HG02973 (cell line): ENCODE results near the gene FKBP15.

Source experiments
- ATAC-seq: cut with Tn5 transposase; IDR thresholded peaks from one replicate; pipeline ENCODE4 v1.9.1; 2021; ENCODE audit warnings: moderate library complexity; ENCODE audit not compliant: unreplicated experiment

FKBP15 gene

DNA sequence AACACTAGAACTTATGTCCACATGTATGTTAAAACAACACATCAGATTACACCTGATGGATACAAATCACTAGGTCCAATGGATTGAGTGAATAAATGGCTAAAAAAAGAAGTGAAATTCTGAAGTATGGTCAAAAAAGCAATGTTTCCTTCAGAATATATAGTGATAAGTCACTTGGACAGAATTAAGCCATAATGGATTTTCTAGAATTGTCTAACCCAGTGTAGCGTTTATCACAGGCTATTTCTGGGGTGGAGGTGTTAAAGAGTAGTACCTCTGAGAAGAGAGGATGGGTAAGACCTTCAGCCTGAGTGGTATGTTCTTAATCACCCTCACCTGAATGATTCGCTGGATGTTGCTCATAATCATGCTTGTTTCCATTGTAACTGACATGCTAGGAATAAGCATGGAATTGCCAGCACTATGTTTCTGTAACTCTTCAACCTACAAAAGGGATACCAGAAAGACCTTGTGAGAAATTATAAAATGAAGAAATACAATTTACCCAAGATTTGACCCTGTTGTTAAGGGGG lies 37.1 kb downstream of the FKBP15 start:
- no peak for ATAC-seq

DNA sequence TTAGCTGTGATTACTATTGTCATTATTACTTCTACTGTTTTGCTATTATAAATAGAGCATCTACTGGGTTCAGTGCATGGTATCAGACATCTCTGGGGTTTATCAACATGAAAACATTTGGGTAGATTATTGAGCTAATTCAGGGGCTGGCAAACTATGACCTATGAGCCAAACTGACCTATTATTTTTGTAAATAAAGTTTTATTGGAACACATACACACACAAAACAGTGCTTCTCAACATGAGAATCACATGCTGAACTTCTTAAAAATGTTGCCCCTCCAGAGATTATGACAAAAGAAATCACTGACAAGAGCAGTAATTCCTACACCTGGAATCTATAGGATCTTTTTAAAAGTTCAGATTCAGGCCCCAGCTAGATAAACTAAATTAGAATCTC lies 39.9 kb downstream of the FKBP15 start:
- no peak for ATAC-seq

DNA sequence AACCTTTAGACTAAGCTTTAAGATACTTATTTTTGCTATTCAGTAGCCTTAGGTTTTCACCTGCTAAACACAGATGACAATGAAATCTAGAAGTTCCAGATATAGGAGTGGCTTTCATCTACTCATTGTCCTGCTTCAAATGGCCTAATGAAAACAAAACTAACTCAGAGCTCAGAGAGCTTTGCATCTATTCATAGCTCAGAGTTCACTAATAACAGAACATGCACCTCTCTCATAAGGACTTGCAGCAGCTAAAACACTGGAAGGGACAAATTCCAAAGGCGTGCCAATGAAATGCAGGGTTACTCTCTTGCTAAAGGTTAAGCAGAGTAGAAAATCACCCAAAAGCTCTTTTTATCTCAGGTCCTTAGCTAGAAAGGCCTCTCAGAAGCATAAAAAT lies 41.2 kb downstream of the FKBP15 start:
- ATAC-seq, result no peak

DNA sequence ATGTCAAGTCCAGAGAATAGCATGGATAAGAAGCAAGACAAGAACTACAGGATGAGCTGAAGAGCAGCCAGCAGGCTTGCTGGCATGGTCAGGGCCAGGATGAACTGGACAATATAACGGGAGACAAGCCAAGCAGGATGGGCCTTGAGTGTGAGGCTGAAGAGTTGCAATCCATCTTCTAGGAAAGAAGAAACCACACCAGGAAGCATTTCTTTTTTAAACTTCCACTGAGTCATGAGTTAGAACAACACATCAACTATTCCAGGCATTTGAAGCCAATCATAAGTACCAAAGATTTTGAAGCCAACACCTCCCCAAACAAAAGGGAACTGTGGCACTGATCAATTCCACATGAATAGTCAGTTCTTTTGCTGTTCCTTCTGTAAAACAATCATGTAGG lies 43.0 kb downstream of the FKBP15 start:
- no peak for ATAC-seq

DNA sequence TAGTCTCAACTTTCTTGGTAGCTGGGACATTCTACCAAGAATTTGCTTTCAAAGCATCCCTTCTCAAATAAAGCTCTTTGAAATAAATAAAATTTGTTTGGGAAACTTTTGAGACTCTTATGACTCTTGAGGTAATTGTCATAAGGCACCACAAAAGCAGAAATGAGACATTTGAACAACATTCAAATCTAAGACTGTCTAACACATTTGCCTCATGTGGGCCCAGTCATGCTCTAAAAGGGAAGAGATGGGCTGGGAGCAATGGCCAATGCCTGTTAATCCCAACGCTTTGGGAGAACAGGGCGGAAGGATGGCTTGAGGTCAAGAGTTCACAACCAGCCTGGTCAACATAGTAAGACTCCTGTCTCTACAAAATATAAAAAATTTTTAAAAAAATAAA lies 43.8 kb downstream of the FKBP15 start:
- no peak for ATAC-seq

DNA sequence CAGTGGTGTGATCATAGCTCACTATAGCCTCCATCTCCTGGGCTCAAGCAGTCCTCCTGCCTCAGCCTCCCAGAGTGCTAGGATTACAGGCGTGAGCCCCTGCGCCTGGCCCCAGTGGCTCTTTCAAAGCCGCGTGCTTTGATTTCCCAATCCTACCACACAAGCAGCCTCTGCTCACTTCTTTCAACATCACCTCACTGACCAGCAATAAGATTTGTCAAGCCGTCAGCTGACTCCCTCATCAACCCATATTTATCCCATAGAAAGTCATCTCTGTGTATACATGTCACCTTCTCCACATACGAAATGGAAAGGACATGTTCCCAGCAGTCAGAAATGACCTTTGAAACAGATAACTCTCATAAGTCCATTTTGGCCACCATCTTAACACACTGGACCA lies 44.3 kb downstream of the FKBP15 start:
- ATAC-seq, result no peak

DNA sequence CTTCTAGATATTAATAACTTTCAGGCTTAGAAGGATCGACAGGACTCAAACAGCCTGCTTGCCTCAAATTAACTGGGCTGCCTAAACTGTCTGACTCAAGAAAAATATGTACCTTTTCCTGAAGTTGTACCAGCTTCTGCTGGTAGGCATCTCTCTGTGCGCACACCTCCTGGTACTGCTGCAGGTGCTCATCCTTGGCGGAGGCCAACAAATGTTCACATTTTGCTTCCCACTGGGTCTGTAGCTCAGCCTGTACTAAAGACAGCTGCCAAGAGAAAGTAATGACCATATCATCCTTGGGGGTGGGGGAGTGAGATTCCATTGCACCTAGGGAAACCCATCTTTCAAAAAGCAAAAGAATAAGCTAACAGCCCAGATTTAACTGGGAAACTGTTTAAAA lies 47.7 kb downstream of the FKBP15 start:
- ATAC-seq, result no peak

DNA sequence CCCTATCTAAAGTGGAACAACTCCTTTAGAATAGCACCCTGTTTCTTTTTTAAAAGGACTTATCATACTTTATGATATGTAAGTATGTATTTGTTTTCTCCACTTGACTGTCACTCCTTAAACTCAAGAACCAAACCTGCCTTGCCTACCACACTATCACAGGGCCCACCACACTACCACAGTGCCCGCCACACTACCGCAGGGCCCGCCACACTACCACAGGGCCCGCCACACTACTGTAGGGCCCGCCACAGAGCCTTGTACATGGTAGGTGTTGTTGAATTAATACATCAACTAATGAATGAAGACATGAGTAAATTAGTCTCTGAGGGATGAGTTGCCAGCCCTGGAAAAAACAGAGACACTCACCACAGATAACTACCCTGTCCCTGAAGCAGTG lies 52.3 kb downstream of the FKBP15 start:
- no peak for ATAC-seq

DNA sequence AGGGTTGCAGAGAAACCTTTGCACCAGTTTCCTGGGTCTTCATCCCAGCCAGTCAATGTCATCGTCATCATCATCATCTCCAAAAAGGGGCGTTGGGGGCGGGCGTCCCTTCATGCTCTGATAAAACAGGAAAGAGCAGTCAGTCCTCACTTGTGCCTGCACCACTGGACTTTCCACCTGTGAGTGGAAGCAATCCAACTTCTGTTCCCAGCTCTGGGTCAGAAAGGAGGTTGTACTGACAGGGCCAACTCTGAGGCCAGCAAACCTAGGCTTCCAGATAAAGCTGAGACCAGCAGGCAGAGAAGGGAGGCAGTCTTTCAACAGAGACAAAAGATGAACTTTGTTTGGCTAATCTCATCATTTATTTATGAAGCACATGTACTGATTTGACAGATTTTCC lies 55.0 kb downstream of the FKBP15 start:
- no peak for ATAC-seq

DNA sequence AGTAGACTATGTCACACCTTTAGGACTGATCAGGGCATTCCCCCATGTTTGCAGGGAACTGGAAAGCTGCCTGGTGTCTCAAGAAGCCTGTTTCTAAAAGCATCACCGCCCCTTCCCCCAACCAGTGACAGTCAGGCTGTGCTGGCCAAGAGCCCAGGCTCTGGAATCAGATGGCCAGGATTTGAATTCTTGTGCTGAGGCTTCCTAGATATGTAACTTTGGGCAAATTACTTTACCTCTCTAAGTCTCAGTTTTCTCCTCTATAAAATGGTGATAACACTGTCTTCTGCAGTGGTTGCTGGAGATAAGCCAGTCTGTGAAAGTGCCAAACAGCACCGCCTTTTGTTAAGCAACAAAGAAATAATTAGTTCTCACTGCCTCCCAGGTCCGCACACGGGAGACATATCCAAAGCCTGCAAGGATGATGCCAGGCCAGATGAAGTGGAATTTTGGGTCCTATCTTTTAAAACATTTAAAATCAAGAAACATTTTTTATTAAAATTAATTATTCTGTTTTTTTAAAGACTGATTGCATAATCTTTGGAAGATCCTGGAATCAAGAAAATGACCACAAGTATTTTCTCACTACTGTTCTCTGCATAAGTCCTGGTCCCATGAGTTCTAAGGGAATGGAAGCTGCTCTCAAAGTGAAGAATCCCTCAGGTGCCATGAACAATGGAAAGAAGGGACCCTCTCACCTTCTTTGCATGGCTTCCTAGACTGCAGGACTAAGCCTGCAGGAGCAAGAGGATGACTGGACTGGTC lies 56.4 kb downstream of the FKBP15 start:
- no peak for ATAC-seq

DNA sequence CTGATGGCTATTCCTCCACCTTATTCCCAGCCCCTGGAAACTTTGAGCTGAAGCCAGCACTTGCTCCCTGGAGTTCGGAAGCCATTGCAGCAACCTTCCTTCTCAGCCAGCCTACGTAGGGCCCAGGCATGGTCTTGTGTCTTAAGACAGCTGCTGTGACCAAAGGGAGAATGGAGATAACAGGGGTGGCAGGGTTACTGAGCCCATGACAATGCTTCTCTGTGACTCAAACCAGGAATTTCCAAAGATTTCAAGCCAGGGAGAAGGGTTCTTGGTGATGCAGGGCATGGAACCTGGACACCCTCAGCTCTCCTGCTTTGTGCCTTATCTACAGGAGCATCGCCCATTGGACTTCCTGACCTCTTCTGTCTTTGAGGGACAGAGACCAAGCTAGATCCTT lies 58.1 kb downstream of the FKBP15 start:
- no peak for ATAC-seq

DNA sequence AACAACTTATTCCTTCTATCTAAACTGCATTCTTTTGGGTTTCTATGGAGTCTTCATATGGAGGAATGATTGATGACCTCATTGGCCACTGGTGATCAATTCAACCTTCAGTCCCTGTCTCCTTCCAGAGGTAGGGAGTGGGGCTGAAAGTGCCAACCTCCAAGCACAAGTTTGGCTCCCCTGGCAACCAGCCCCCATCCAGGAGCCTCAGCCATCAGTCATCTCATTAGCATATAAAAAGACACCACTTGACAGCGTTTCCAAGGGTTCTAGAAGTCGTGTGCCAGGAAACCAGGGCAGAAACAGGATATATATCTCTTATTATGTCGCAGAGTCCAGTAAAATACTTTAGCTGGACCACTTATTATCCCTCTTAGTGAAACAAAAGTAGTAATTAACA lies 60.5 kb downstream of the FKBP15 start:
- no peak for ATAC-seq

DNA sequence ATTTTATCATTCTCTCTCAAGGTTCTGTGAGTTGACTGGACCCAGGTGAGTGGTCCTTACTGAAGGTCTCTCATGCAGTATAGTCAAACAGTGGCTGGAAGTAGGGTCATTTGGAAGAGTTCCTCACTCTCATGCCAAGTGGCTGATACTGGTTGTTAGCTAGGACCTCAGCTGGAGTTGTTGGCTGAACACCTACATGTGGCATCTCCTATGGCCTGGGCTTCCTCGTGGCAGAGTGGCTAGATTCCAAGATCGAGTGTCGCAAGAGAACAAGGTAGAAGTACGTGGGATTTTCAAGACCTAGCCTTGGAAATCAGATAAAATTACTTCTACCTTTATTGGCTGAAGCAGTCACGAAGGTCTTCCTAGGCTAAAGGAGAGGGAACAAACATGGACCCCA lies 62.6 kb downstream of the FKBP15 start:
- ATAC-seq, result no peak

DNA sequence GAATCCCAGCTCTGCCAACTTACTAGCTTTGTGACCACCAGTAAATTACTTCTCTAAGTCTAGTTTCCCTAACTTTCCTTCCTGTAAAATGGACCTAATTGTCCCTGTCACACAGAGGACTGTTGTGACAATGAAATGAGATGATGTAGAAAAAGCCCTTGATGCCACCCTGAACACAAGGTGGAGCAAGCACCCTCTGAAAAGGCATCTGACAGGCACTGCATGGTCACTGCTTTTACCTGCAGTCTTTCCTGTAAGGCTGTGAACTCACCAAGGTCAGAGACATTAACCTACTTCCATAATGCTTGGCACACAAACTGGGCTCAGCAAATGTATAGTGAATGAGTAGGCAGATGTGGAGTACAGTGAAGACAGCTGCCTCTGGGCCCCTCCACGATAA lies 64.2 kb downstream of the FKBP15 start:
- ATAC-seq, result no peak

DNA sequence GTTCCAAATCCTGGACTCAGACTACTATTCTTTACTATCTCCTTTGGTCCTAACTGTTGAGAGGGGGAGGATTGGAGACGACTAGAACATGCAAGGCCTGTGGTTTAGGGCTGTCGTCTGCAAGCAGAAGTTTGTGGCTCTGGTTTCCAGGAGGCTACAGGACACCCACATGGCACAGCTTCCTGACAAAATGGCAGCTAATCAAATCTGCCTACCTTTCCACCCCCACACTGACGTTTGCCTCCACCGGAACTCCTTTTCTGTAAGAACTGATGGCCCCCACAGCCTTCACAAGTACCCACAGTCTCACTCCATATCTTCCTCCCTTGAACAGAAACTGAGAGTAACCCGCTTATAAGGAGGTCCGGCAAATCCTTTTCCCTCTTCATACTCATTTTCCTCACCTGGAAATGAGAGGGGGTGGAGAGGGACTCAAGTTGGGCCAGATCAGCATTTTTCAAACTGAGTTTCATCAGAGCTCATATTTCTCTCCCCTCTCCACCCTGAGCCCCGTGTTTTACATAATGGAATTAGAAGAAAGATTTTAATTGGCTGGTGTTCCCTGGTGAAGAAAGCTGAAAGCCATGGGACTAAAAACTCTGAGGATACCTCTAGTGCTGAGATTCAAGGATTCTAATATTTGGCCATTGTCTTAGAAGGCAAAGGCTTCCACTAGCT lies 65.0 kb downstream of the FKBP15 start:
- no peak for ATAC-seq

DNA sequence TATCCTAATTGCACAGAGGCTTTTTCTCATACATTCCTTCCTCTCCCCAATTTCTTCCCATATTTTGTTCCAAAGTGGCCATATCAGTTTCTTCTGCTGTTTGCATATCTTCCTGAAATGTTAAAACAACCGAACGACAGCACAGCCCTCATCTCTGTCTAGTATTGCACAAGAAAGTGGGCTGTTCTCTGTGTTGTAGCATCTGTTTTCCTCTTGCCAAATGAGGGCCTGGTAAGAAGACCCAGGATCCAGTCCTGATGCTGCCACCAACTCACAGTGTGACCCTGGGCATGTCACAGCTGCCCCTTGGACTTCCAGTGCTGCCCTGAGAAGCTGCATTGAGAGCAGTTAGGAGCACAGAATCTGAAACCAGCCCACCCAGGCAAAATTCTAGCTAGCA lies 66.1 kb downstream of the FKBP15 start:
- no peak for ATAC-seq

DNA sequence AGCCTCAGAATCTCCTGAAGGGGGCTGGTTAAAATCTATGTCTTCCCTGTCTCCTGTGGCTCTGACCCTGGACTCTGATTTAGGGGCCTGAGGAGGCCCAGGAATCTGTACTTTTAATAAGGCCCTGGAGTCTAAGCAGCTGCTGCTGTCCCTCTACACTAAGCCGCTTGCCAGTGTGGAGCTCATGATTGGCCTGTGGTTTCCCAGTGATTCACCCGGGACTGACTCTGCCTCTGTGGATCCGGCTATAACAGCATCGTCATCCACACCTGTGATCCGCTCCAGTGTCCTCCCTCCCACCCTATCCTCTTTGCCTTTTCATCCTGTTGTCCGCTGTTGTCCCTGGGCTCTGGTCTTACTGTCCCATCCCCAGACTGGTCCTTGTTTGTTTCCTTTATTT lies 66.6 kb downstream of the FKBP15 start:
- ATAC-seq, result no peak

DNA sequence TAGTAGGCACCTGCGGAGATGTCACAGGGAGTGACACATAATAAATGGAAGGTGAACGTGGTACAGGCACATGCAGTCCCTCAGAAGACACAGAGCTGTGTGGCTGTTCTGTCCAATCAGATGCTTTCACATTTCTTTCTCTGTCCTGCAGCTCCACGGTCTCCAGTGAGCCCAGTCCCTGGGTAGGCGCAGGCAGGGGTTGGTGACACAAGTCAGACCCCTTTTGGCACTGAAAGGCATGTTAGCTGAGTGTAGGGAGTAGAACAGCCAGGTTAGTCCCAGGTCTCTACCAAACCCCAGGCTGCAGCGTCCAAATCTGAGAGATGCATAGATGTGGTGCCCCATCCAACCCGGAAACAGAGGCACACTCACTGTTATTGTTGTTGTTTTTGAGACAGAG lies 67.5 kb downstream of the FKBP15 start:
- ATAC-seq, result no peak

DNA sequence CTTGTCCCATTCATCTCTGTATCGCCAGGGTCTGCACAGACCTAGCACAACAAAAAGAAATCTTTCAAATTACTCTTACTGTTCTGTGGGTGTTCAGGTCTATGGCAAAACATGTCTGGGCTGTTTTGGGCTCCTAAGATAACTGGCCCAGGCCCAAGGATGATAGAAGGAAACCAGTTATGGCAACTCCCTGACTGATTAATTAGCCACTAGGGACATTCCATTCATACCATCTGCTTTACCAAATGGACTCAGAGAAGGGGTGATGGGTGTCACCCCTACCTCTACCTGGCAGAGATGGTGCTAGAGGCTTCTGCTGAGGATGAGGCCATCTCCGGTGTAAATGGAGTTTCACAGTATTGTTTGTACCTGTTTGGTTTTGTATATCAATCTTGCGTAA lies 68.4 kb downstream of the FKBP15 start:
- ATAC-seq, result no peak

DNA sequence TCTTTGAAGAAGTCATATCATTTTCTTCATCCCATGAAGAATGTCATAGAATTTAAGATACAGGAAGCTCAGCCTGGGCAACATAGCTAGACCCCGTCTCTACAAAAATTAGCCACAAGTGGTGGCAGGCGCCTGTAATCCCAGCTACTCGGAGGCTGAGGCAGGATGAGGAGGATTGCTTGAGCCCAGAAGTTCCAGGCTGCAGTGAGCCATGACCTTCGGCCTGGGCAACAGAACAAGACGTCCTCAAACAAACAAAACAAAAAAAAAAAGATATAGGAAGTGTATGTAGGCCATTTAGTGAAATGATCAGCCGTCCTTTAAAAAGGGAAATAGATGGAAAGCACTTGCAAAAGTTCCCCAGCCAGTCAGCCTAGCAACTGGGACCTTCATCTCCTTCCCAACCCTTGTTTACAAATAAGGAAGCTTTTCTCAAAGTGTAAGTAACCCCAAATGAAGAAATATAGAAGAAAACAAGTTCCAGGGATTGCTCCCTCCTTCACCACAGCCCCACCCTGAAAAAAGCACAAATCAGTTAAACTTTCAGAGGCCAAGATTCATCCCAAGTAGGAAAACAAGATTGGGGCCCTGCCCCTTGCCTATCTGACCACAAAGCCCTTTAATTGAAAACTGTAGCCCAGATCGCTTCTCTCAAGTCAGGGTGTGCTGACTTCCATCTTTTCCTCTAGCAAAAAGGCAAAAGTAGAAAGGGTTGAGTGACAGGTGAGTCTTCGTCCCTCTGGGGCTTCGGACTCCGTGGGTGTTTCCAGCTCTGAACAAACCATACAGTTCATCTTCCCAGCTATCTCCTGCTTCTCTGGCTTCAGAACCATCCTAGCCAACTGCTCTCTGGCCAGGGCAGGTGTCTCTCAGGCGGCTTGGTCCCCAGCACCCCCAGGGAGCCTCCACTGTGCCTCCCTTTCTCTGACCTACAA lies 69.1 kb downstream of the FKBP15 start:
- ATAC-seq, result no peak
